ENCODE results near the gene ITIH1.

- no peak for TF ChIP-seq CTCF (IDR thresholded peaks at IDR 0.05)
- TF ChIP-seq POLR2A (IDR thresholded peaks at IDR 0.05) = no peak
Observed at GRCh38 chr3:52731590-52731989, 45.8 kb upstream of the ITIH1 start.

All from sigmoid colon (tissue), 3 donors.